ENCODE data around the gene GRN.

GRN gene

DNA sequence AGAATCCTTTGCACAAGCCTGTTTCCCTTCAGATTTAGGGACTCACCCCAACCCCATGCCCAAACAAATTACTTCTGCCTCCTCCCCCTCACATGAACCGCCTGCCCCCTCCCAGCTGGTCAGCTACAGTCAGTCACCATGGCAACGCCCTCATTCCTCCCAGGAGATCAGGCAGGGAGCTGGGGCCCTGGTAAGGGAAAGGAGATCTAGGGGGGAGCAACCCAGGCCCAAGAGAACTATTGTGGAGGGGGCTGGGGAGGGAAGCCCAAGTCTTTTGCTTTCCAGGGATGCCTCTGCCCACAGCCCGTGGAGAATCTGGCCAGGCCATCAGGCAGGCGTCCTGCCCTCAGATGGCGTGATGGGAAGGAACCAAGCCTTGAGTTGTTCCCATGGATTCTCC lies 15.7 kb downstream of the GRN start:
- POLR2A ChIA-PET = interaction anchor here (1.9 to 3.2 kb wide), 2 partner anchors 16 to 25 kb away, joined by 6 to 12 read pairs; partner anchors contain the start of gene GRN
- CTCF ChIA-PET = no interaction called here
- TF ChIP-seq LEF1 (IDR thresholded peaks at IDR 0.05; ENCODE audit: borderline replicate concordance) (no peak), SP1 (IDR thresholded peaks at IDR 0.05) (no peak), NFRKB (IDR thresholded peaks at IDR 0.05) (no peak), FOXM1 (IDR thresholded peaks at IDR 0.05; ENCODE audit: borderline replicate concordance) (no peak), CTBP1 (IDR thresholded peaks at IDR 0.05; ENCODE audit: borderline replicate concordance) (no peak), HDGF (IDR thresholded peaks at IDR 0.05; ENCODE audit: borderline replicate concordance) (no peak), BHLHE40 (IDR thresholded peaks at IDR 0.05; ENCODE audit: borderline replicate concordance) (no peak), FOXK2 (IDR thresholded peaks at IDR 0.05) (no peak), SUZ12 (IDR thresholded peaks at IDR 0.05) (no peak), ELF4 (IDR thresholded peaks at IDR 0.05) (no peak), ZNF384 (IDR thresholded peaks at IDR 0.05) (no peak), L3MBTL2 (conservative IDR thresholded peaks at IDR 0.05) (no peak), ARNT (IDR thresholded peaks at IDR 0.05) (no peak), FOXA1 (IDR thresholded peaks at IDR 0.05) (no peak), TARDBP (IDR thresholded peaks at IDR 0.05) (no peak)
- TF ChIP-seq, protein P1, sequence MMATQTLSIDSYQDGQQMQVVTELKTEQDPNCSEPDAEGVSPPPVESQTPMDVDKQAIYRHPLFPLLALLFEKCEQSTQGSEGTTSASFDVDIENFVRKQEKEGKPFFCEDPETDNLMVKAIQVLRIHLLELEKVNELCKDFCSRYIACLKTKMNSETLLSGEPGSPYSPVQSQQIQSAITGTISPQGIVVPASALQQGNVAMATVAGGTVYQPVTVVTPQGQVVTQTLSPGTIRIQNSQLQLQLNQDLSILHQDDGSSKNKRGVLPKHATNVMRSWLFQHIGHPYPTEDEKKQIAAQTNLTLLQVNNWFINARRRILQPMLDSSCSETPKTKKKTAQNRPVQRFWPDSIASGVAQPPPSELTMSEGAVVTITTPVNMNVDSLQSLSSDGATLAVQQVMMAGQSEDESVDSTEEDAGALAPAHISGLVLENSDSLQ (IDR thresholded peaks at IDR 0.05) = no peak
- DNase-seq (ENCODE audit: extremely low spot score) = no peak

DNA sequence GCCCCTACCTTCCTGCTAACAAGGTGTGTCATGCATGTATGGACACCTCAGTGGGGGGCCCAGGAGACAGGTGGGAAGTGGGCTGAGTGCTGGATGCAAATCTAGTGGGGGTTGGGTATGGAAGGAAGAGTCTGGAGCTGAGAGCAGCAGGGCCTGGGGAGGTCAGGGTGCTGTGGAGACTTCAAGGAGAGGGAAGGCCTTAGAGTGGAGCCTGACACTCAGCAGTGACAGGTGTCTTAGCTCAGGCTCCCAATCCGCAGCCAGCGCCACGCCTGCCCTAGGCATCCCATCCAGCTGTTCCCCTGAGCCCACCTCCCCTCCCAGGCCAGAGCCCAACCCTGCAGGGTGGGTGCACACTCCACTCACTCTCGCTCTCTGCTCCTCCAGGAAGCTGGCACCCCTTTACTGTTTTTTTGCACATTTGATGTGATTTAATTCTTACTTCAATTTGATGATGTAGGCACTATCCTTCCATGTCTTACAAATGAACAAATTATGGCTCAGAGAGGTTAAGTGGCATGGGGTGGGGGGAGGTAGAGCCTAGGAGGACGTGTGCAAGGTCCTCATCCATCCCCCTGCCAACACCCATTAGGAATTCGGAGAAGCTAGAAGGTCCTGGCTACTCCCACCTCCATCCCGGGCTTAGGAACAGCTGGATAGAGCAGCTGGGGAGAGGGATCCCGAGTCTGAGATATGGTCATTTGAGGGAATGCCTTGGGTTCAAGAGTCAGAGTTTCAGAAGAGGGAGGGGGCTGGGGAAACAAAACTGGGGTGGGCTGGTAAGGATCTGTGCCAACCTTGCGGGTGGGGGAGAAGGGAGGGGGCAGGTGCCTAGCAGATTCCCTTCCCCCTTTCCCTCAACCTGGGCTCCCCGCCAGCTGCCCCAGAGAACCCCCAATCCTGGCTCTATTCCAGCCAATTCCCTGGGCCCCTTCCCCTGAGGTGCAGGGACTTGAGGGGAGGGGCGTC lies 16.5 kb downstream of the GRN start:
- POLR2A ChIA-PET = interaction anchor here (1.2 to 3.2 kb wide), 2 partner anchors 16 to 24 kb away, joined by 5 to 12 read pairs (median 6); partner anchors contain the start of gene GRN
- CTCF ChIA-PET = interaction anchor here (0.9 to 1.0 kb wide), 3 partner anchors 9 to 173 kb away, joined by 3 to 4 read pairs (median 3); no protein-coding TSS in a partner anchor
- no peak for DNase-seq (ENCODE audit: extremely low spot score)
- TF ChIP-seq ZNF384 (IDR thresholded peaks at IDR 0.05) (no peak), HDGF (IDR thresholded peaks at IDR 0.05; ENCODE audit: borderline replicate concordance) (no peak), ELF4 (IDR thresholded peaks at IDR 0.05) (no peak), FOXK2 (IDR thresholded peaks at IDR 0.05) (no peak), L3MBTL2 (conservative IDR thresholded peaks at IDR 0.05) (no peak), NFRKB (IDR thresholded peaks at IDR 0.05) (no peak), FOXA1 (IDR thresholded peaks at IDR 0.05) (no peak), LEF1 (IDR thresholded peaks at IDR 0.05; ENCODE audit: borderline replicate concordance) (no peak), ARNT (IDR thresholded peaks at IDR 0.05) (no peak), CTBP1 (IDR thresholded peaks at IDR 0.05; ENCODE audit: borderline replicate concordance) (no peak), SP1 (IDR thresholded peaks at IDR 0.05) (no peak), TARDBP (IDR thresholded peaks at IDR 0.05) (no peak), SUZ12 (IDR thresholded peaks at IDR 0.05) (no peak), FOXM1 (IDR thresholded peaks at IDR 0.05; ENCODE audit: borderline replicate concordance) (no peak), BHLHE40 (IDR thresholded peaks at IDR 0.05; ENCODE audit: borderline replicate concordance) (no peak)
- TF ChIP-seq, protein P1 (IDR thresholded peaks at IDR 0.05) = no peak

DNA sequence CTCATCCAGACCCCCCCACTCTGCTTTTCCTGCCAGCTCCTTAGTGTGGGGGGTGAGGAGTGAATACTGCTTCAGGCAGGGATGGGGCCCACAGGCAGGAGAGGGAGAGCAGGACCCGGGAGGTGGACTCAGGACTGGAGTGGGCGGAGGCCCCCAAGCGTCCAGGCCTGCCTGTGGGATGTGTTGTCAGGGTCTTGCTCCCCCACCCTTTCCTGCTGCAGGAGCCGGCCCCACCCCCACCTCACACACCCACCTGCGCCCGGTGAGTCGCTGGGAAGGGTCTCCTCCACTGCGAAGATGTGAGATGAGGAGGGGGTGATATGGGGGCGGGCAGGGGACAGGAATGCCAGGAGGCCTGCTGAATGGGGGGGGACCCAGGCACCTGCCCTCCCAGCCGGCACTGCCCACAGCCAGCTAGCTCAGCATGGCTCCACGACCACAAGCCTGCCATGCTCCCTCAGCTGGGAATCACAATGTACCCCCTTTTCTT lies 17.4 kb downstream of the GRN start:
- ChIA-PET CTCF (interaction anchor here (0.9 to 1.2 kb wide), 6 partner anchors 8 to 177 kb away, joined by 3 to 4 read pairs (median 3); partner anchors contain the start of gene SLC25A39), POLR2A (interaction anchor here (0.5 to 3.2 kb wide), 8 partner anchors 9 to 149 kb away, joined by 3 to 12 read pairs (median 4); partner anchors contain the start of genes GRN and UBTF)
- no peak for TF ChIP-seq LEF1 (IDR thresholded peaks at IDR 0.05; ENCODE audit: borderline replicate concordance)
- no peak for TF ChIP-seq FOXK2 (IDR thresholded peaks at IDR 0.05)
- no peak for TF ChIP-seq ELF4 (IDR thresholded peaks at IDR 0.05)
- no peak for TF ChIP-seq FOXM1 (IDR thresholded peaks at IDR 0.05; ENCODE audit: borderline replicate concordance)
- no peak for DNase-seq (ENCODE audit: extremely low spot score)

DNA sequence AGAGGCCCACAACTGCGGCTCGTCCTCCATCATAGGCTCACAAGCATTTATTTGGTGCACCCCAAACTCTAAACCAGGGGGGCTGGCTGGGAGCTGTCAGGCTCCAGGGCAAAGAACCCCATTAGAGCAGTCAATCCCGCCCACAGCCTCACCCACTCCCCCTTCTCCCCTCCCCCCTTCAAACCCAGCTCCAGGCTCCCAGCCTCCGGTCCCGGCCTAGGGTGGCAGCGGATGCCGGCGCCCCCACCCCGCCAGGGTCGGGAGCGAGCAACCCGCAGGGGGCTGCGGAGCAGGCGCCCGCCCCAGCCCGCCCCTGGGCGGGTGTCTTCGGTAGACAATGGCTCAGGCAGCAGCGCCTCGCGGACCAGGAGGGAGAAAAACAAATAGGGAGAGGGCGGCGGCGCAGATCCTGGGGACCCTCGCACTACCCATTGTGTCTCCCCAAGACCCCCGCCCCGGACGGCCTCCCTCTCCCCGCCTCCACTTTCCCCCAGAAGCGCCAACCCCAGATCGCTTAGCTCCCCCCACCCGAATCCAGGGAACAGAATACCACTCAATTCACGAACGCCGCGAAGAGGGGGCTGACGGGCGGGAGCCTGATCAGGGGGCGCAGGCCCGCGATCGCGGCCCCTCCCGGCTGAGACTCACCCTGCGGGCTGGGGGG lies 18.0 kb downstream of the GRN start:
- POLR2A ChIA-PET = interaction anchor here (0.5 to 3.2 kb wide), 10 partner anchors 8 to 354 kb away, joined by 3 to 12 read pairs (median 4); partner anchors contain the start of genes GRN and UBTF
- TF ChIP-seq CTBP1 (IDR thresholded peaks at IDR 0.05; ENCODE audit: borderline replicate concordance) (no peak), SUZ12 (IDR thresholded peaks at IDR 0.05) (no peak), L3MBTL2 (conservative IDR thresholded peaks at IDR 0.05) (no peak), FOXK2 (IDR thresholded peaks at IDR 0.05) (no peak), HDGF (IDR thresholded peaks at IDR 0.05; ENCODE audit: borderline replicate concordance) (no peak), ELF4 (IDR thresholded peaks at IDR 0.05) (no peak), SP1 (IDR thresholded peaks at IDR 0.05) (no peak), ZNF384 (IDR thresholded peaks at IDR 0.05) (no peak), FOXA1 (IDR thresholded peaks at IDR 0.05) (no peak), ARNT (IDR thresholded peaks at IDR 0.05) (no peak), FOXM1 (IDR thresholded peaks at IDR 0.05; ENCODE audit: borderline replicate concordance) (no peak; the same call in 1 of the 2 replicates), NFRKB (IDR thresholded peaks at IDR 0.05) (no peak), BHLHE40 (IDR thresholded peaks at IDR 0.05; ENCODE audit: borderline replicate concordance) (no peak), TARDBP (IDR thresholded peaks at IDR 0.05) (no peak)
- TF ChIP-seq, protein P1 (IDR thresholded peaks at IDR 0.05) = no peak
- peak; percentile 52 for DNase-seq (ENCODE audit: extremely low spot score)
- CTCF ChIA-PET = interaction anchor here (0.6 to 1.2 kb wide), 13 partner anchors 10 to 879 kb away, joined by 3 to 5 read pairs (median 3); partner anchors contain the start of genes DHX8 and SLC25A39

Data from HEK293T (cell line).